CD14-positive monocyte (primary cell): ENCODE results near the gene KANK2. TPM values are rescaled to one million over a fixed set of nuclear protein-coding genes. Genes with fewer than 3 reads are reported as not detected.
A peak's percentile ranks its signal among the peaks of the same experiment; 100 is the strongest.

ENCODE experiments used
- DNase-seq, 3 donors: peaks; one replicate each; pipeline ENCODE4 v3.0.0-alpha.2; 2011 to 2022
- H2AFZ ChIP-seq: 2 replicates; pipeline ENCODE4 v1.6.0; 2012; ENCODE audit warnings: mild to moderate bottlenecking, low read depth, low read length, inconsistent platforms; ENCODE audit not compliant: insufficient read depth, poor library complexity, severe bottlenecking
- H3K27ac ChIP-seq, 2 donors: 1 replicate in 1 of 2; 2 replicates in 1 of 2; pipeline ENCODE4 v1.5.1; 2012 to 2013; ENCODE audit warnings: low read length in 2 of 2, control low read depth in 1 of 2, inconsistent platforms in 1 of 2, low read depth in 1 of 2, mild to moderate bottlenecking in 1 of 2
- H3K27me3 ChIP-seq, 2 donors: one replicate each; pipeline versions ENCODE4 v1.6.0 to v1.6.1; 2011 to 2013; ENCODE audit warnings: low read length in 2 of 2; ENCODE audit not compliant: control insufficient read depth in 2 of 2, insufficient read depth in 2 of 2
- H3K36me3 ChIP-seq, 2 donors: replicated peaks in 1 of 2; 1 replicate in 1 of 2; 2 replicates in 1 of 2; pipeline versions ENCODE4 v1.5.1 to v1.6.1; 2012 to 2013; ENCODE audit warnings: low read length in 2 of 2, control low read depth in 1 of 2, inconsistent platforms in 1 of 2, mild to moderate bottlenecking in 1 of 2; ENCODE audit not compliant: insufficient read depth in 2 of 2, control insufficient read depth in 1 of 2
- H3K4me1 ChIP-seq, 2 donors: 1 replicate in 1 of 2; 2 replicates in 1 of 2; pipeline versions ENCODE4 v1.5.1 to v1.6.1; 2012 to 2013; ENCODE audit warnings: low read length in 2 of 2, control low read depth in 1 of 2, inconsistent platforms in 1 of 2, mild to moderate bottlenecking in 1 of 2, moderate library complexity in 1 of 2; ENCODE audit not compliant: insufficient read depth in 2 of 2, control insufficient read depth in 1 of 2
- H3K4me2 ChIP-seq: replicated peaks from 2 replicates; pipeline ENCODE3; 2012; ENCODE audit warnings: low read length, moderate library complexity, mild to moderate bottlenecking; ENCODE audit not compliant: poor library complexity, severe bottlenecking; ENCODE audit errors: extremely low read depth
- H3K4me3 ChIP-seq, 3 experiments: fragments of 200-600 bp in 1 of 3; sonication (generic) in 1 of 3; replicated peaks in 1 of 3; 1 replicate in 2 of 3; 2 replicates in 1 of 3; pipeline ENCODE4 v1.5.1; 2011 to 2013; ENCODE audit warnings: low read length in 3 of 3, mild to moderate bottlenecking in 3 of 3, control low read depth in 2 of 3, low read depth in 2 of 3, inconsistent platforms in 1 of 3, moderate library complexity in 1 of 3
- H3K79me2 ChIP-seq: 2 replicates; pipeline ENCODE4 v1.6.0; 2012; ENCODE audit warnings: mild to moderate bottlenecking, control low read depth, inconsistent platforms, low read length, moderate library complexity; ENCODE audit not compliant: insufficient read depth
- H3K9ac ChIP-seq: 2 replicates; pipeline ENCODE4 v1.6.0; 2017; ENCODE audit warnings: low read length, mild to moderate bottlenecking; ENCODE audit not compliant: insufficient read depth, poor library complexity, severe bottlenecking
- H3K9me3 ChIP-seq, 2 donors: replicated peaks in 1 of 2; 1 replicate in 1 of 2; 2 replicates in 1 of 2; pipeline versions ENCODE4 v1.5.1 to v1.6.1; 2012 to 2013; ENCODE audit warnings: low read length in 2 of 2, control low read depth in 1 of 2; ENCODE audit not compliant: control insufficient read depth in 1 of 2, insufficient read depth in 1 of 2
- H4K20me1 ChIP-seq: 2 replicates; pipeline ENCODE4 v1.6.0; 2012; ENCODE audit warnings: mild to moderate bottlenecking, low read length, control low read depth, moderate library complexity; ENCODE audit not compliant: insufficient read depth
- H3K27ac Mint-ChIP-seq, 7 donors: one replicate each; pipeline ENCODE4 v1.8.0; 2020; ENCODE audit warnings: mild to moderate bottlenecking in 7 of 7, mixed read lengths in 7 of 7, moderate library complexity in 6 of 7, inconsistent platforms in 2 of 7
- H3K27me3 Mint-ChIP-seq, 3 donors: one replicate each; pipeline ENCODE4 v1.8.0; 2021 to 2022; ENCODE audit warnings: low read depth in 3 of 3, mild to moderate bottlenecking in 3 of 3, mixed read lengths in 3 of 3, moderate library complexity in 3 of 3, inconsistent platforms in 1 of 3
- H3K36me3 Mint-ChIP-seq, 2 donors: one replicate each; pipeline ENCODE4 v1.8.0; 2020; ENCODE audit warnings: mixed read lengths in 2 of 2, inconsistent platforms in 1 of 2, mild to moderate bottlenecking in 1 of 2
- H3K4me1 Mint-ChIP-seq: one replicate; pipeline ENCODE4 v1.8.0; 2020; ENCODE audit warnings: mild to moderate bottlenecking, mixed read lengths
- H3K4me3 Mint-ChIP-seq, 2 donors: one replicate each; pipeline ENCODE4 v1.8.0; 2020; ENCODE audit warnings: mild to moderate bottlenecking in 2 of 2, mixed read lengths in 2 of 2, moderate library complexity in 1 of 2
- H3K9me3 Mint-ChIP-seq, 7 donors: one replicate each; pipeline ENCODE4 v1.8.0; 2020 to 2022; ENCODE audit warnings: mixed read lengths in 7 of 7, mild to moderate bottlenecking in 6 of 7, moderate library complexity in 6 of 7, inconsistent platforms in 2 of 7
- CTCF ChIP-seq: fragments of 200-600 bp; IDR thresholded peaks from one replicate; pipeline ENCODE4 v1.8.0; 2022; ENCODE audit warnings: antibody characterized with exemption, mild to moderate bottlenecking
- WGBS: methylation state at CpG from one replicate; pipeline ENCODE4 v1.1.5; 2013; ENCODE audit warnings: missing lambda C conversion rate; ENCODE audit not compliant: insufficient coverage; 5-methylcytosine and 5-hydroxymethylcytosine counted together
- intact Hi-C, 2 donors: fragments of 100-400 bp; cut with micrococcal nuclease; formaldehyde crosslinking; loops; one replicate each; pipeline versions ENCODE4 v1.15.0 to v1.15.1; 2023
- polyA plus RNA-seq, 3 donors: library from polyadenylated mRNA; depleted of rRNA in 1 of 3; unstranded in 2 of 3; stranded (reverse) in 1 of 3; fragments of 300-500 nt in 2 of 3; fragments of >200 nt in 1 of 3; fragmentation: Illumina TruSeq in 2 of 3; gene quantifications; 1 replicate in 2 of 3; 2 replicates in 1 of 3; pipeline ENCODE4 v1.2.3, GENCODE V29; 2012 to 2021

KANK2 gene
- polyA plus RNA-seq, 3 donors = 0.40 to 1.3 (median 0.64) TPM

- intact Hi-C loops = no loop called here
- Histone ChIP-seq H4K20me1 (no peaks in the 10 kb centered on the region), H3K9ac (no peak overlapping the region), H3K4me2 (no peak overlapping the region), H3K4me3 (no peak overlapping the region), H3K27ac (no peak overlapping the region), H3K79me2 (no peaks in the 10 kb centered on the region), H3K36me3 (no peaks in the 10 kb centered on the region), H3K9me3 (peaks cover 0 to 6% of the 10 kb centered on the region in 2 donors), H2AFZ (peak overlapping the region; percentile 47), H3K27me3 (peaks cover 0 to under 1% of the 10 kb centered on the region in 2 donors), H3K4me1 (peaks cover 10 to 19% of the 10 kb centered on the region in 2 donors)
- Mint-ChIP-seq H3K4me3 (no peak overlapping the region), H3K36me3 (peaks cover 0 to 3% of the 10 kb centered on the region in 2 donors), H3K27me3 (peaks cover 1 to 7% (median 6%) of the 10 kb centered on the region in 3 donors), H3K27ac (peak overlapping the region in 1 of 7 donors; percentile 53), H3K4me1 (peaks cover 22% of the 10 kb centered on the region), H3K9me3 (peaks cover 0 to 11% (median 4%) of the 10 kb centered on the region in 7 donors)
- DNase-seq = peak; percentile 10 to 77 (median 26)
- TF ChIP-seq CTCF = no peak
- 21% methylated on average over 5 of the region's 8 CpGs for WGBS
Observed at GRCh38 chr19:11191273-11191755, 6.0 kb downstream of the KANK2 start.

DNA sequence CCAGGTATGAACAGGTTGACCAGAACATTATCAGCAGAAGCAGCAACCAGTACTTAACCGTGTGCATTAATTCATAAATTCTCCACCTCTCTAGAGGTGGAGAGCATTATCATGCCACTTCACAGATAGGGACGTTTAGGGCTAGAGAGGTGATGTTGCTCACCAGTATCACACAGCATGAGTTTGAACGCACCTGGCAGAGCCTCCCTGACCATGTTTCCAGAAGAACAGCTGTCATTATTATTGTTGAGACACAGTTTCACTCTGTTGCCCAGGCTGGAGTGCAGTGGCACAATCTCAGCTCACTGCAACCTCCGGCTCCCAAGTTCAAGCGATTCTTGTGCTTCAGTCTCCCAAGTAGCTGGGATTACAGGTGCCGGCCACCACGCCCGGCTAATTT is 6.8 kb downstream of the KANK2 start:
- Mint-ChIP-seq H3K36me3 (peaks cover 0 to 3% of the 10 kb centered on the region in 2 donors), H3K9me3 (peaks cover 0 to 11% (median 4%) of the 10 kb centered on the region in 7 donors), H3K4me3 (no peak overlapping the region), H3K27me3 (peaks cover under 1 to 3% (median 1%) of the 10 kb centered on the region in 3 donors), H3K27ac (no peak overlapping the region), H3K4me1 (peaks cover 17% of the 10 kb centered on the region)
- H3K4me1 ChIP-seq = peaks cover 10 to 17% of the 10 kb centered on the region in 2 donors
- intact Hi-C loops = no loop called here
- H3K79me2 ChIP-seq = no peaks in the 10 kb centered on the region
- H3K27me3 ChIP-seq = no peaks in the 10 kb centered on the region
- DNase-seq = no peak
- no peak for TF ChIP-seq CTCF
- H3K36me3 ChIP-seq = no peaks in the 10 kb centered on the region
- no peak overlapping the region for H3K4me3 ChIP-seq
- no peak overlapping the region for H3K27ac ChIP-seq
- H3K9me3 ChIP-seq = peaks cover 0 to 6% of the 10 kb centered on the region in 2 donors
- H2AFZ ChIP-seq = no peak overlapping the region
- WGBS = 97% methylated on average over 6 of the region's 8 CpGs
- H3K9ac ChIP-seq = no peak overlapping the region
- H4K20me1 ChIP-seq = no peaks in the 10 kb centered on the region
- H3K4me2 ChIP-seq = no peak overlapping the region
